H1 (cell line): ENCODE measurements around the gene TMEM44. TPM values are rescaled to one million over a fixed set of nuclear protein-coding genes. Genes with fewer than 3 reads are reported as not detected.

Experiments
- JUND ChIP-seq: IDR thresholded peaks from 2 replicates; pipeline ENCODE4 v1.6.1; 2011; ENCODE audit warnings: mild to moderate bottlenecking, improper control_type of control experiment, low read length
- SUZ12 ChIP-seq: fragments of 200-600 bp; sonication (generic); IDR thresholded peaks from 2 replicates; pipeline ENCODE4 v1.6.1; 2012; ENCODE audit warnings: mild to moderate bottlenecking, inconsistent platforms, low read length, moderate library complexity, mixed read lengths
- polyA plus RNA-seq, 7 experiments: library from polyadenylated mRNA; depleted of rRNA in 3 of 7; stranded (reverse) in 5 of 7; unstranded in 2 of 7; fragments of >200 nt in 5 of 7; fragments of 200-250 nt in 2 of 7; gene quantifications; 1 replicate in 5 of 7; 2 replicates in 1 of 7; 4 replicates in 1 of 7; pipeline versions ENCODE4 v1.2.1 to v1.2.3, GENCODE V29; 2011 to 2013; ENCODE audit warnings: missing spikeins in 2 of 7, mixed read lengths in 2 of 7
- total RNA-seq: library from RNA; stranded (reverse); fragmentation: NEBNext Ultra II Directional; extraction: Animal tissue kit (Norgen Biotek cat#: 25700); gene quantifications from 2 replicates; pipeline ENCODE4 v1.2.1, GENCODE V29; 2021
- TF ChIP-seq, protein P1 (sequence below), 3 experiments: IDR thresholded peaks; 1 replicate in 2 of 3; 2 replicates in 1 of 3; pipeline versions ENCODE4 v1.5.1 to v1.6.1; 2011; ENCODE audit warnings: low read length in 3 of 3, mild to moderate bottlenecking in 3 of 3, inconsistent platforms in 2 of 3, low read depth in 1 of 3, moderate library complexity in 1 of 3; ENCODE audit not compliant: insufficient read depth in 1 of 3; ENCODE audit errors: control extremely low read depth in 1 of 3

Gene TMEM44
- total and polyA plus RNA-seq, 2 of the 8 experiments (the other 6 are each of a cell fraction or from before 2014, with no cell fraction given): 14.0 to 16.7 TPM

DNA sequence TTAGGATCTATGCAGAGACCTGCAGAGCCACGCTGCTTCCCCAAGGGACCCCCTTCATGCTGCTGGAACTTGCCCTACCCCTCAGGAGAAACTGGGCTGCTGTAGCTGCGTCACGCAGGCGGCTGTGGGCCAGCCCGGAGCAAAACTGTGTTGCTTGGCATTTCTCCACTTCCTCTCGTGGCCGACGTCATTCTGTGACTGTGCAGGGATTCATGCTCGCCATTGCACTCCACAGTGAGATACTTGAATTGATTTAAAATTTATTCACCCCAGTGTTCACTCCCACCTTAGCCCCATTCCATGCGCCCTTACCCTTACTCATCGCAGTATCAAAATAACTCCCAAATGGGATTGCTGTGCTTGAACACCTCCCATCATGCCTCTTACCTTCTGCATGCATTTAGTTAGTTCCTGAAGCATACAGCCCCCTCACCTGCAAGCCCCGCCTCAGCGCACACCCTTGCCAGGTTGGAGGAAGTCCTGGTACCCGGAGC, 45.7 kb downstream of the TMEM44 start (continued):
- TF ChIP-seq, protein P1, sequence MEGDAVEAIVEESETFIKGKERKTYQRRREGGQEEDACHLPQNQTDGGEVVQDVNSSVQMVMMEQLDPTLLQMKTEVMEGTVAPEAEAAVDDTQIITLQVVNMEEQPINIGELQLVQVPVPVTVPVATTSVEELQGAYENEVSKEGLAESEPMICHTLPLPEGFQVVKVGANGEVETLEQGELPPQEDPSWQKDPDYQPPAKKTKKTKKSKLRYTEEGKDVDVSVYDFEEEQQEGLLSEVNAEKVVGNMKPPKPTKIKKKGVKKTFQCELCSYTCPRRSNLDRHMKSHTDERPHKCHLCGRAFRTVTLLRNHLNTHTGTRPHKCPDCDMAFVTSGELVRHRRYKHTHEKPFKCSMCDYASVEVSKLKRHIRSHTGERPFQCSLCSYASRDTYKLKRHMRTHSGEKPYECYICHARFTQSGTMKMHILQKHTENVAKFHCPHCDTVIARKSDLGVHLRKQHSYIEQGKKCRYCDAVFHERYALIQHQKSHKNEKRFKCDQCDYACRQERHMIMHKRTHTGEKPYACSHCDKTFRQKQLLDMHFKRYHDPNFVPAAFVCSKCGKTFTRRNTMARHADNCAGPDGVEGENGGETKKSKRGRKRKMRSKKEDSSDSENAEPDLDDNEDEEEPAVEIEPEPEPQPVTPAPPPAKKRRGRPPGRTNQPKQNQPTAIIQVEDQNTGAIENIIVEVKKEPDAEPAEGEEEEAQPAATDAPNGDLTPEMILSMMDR (IDR thresholded peaks at IDR 0.05; ENCODE audit: control extremely low read depth in 1 of 3, insufficient read depth in 1 of 3, low read depth in 1 of 3, low read length in 3 of 3): no peak
- no peak for TF ChIP-seq JUND
- no peak for TF ChIP-seq SUZ12
